DND-41 (cell line): ENCODE measurements around the gene CFAP157.

ENCODE experiments used
- CTCF ChIP-seq: IDR thresholded peaks from 2 replicates; pipeline ENCODE4 v1.5.1; 2012; ENCODE audit warnings: borderline replicate concordance, low read length, moderate library complexity, mild to moderate bottlenecking; ENCODE audit not compliant: poor library complexity, severe bottlenecking; ENCODE audit errors: extremely low read depth
- EZH2 ChIP-seq: IDR thresholded peaks from 3 replicates; pipeline ENCODE4 v1.6.1; 2012; ENCODE audit warnings: borderline replicate concordance, low read depth, mild to moderate bottlenecking, moderate library complexity, low read length, inconsistent platforms; ENCODE audit not compliant: severe bottlenecking

- TF ChIP-seq CTCF: no peak
- no peak for TF ChIP-seq EZH2
Observed at GRCh38 chr9:127756233-127756632, 49.4 kb downstream of the CFAP157 start.
